Activated CD4-positive, alpha-beta T cell treated with anti-CD3 and anti-CD28 coated beads for 4 hours (primary cell): ENCODE results near the gene THSD4.
A peak's percentile ranks its signal among the peaks of the same experiment; 100 is the strongest.

Experiments used
- DNase-seq, 2 donors: peaks; one replicate each; pipeline ENCODE4 v3.0.0-alpha.2; 2020

THSD4 gene

DNA sequence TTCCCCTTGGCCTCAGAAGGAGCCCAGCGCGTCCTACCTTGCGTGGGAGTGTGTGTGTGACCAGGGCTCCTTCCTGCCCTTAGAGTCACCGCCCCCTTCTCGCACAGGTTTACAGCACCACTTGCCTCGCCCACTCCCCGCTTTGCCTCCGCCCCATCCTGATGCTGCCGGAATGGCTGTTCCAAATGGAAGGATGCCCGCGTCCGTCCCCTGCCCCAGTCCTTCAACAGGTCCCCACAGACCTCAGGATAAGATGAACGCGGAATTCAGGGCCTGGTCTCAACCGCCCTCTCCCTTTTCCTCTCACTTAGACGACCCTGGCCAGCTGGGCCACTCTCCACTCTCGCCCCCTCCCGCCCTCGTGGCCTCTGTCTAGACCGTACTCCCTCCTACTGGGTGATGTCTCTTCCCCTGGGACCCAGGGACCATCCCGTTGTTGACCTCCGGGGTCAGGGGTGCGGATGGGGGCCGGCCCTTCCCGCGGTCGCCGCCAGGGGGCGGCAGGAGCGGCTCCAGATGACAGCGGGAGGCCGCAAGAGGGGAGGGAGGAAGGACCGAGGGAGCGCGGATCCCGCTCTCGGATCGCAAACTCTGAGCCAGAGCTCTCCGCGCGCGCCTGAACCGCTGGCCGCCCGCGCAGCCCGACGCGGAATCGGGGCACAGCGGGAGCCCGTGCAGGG lies at the start of gene THSD4:
TSS of gene THSD4 (plus strand) at position 585 of the 680 bp plus-strand sequence.
- peak; percentile 27 to 37 for DNase-seq

- no peak for DNase-seq
Observed at GRCh38 chr15:71066983-71067382, 48.3 kb upstream of the THSD4 start.

GRCh38 chr15:71069693-71070092 lies 45.6 kb upstream of the THSD4 start:
- DNase-seq, result no peak

DNA sequence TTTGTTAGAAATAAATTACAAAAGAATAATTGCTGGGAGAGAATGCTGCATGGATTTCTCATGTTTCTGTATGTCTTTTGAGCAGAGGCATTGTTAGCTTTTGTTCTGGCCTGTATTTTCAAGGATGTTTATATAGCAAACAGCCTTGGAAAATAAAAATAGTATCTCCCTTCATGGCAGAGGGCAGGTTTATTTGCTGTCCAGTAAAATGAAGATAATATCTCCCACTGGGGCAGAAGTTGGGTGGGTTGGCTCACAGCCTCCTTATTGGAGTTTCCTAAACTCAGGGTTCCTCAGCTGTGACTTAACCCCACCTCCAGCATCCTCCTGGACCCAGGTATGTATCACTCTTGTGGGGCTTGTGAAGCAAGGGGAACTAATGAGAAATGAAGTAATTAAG lies 43.7 kb upstream of the THSD4 start:
- DNase-seq, result no peak

GRCh38 chr15:71072423-71072822 lies 42.8 kb upstream of the THSD4 start:
- DNase-seq, result no peak

- no peak for DNase-seq
Observed at GRCh38 chr15:71078506-71079207, 36.6 kb upstream of the THSD4 start.

DNA sequence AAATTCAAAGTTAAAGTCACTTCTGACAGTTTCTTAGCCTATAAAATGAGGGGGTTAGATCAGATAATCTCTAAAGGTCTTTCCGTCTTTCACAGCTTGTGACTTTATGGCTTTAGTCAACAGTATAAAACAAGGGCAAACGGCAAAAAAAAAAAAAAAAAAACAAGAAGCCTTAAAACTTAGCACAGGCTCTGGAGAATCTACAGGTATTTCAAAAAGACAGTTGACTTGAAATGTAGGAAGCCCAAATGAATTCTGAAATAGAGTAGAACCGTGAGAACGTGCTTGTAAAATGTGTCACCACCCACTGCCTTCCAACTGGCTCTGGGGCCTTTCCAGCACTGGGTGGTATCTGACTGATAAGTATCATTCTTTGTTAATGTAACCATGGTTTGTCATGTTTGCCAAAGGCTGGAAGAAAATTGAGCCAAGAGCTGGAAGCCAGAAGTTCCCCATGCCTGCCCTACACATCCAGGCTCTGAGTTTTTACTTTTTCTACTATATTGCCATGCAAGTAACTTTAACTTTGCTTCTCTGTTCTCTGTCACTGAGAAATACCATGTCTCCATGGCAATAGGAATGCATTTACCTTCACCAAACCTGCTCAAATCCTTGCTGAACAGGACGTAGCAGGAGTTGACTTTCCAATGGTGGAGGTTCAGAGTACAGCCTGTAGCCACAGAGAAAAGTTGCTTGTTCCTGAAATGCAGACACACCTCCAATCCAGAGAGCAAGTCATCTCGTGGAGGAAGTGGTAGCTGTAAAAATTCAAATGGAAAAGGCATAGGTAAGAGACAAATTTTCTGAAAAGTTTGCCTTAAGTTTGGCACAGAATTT lies 35.8 kb upstream of the THSD4 start:
- DNase-seq, result no peak

- DNase-seq, result no peak
Observed at GRCh38 chr15:71080166-71080565, 35.1 kb upstream of the THSD4 start.

DNA sequence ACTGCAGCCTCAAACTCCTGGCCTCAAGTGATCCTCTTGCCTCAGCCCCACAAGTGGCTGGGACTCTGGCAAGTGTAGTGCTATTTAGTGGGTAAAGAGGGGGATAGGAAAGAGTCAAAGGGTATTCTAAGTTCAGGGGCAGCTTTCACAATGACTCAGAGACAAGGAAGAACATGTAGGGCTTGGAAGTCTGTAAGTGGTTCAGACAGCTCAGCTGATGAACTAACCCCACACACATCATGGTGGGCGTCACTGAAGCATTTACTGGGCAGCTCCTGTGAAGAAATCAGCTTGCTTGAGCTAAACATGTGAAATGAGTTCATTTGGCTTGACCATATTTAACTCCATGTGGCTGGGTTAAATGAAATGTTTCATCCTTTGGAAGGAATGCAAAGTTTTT lies 34.6 kb upstream of the THSD4 start:
- no peak for DNase-seq

DNA sequence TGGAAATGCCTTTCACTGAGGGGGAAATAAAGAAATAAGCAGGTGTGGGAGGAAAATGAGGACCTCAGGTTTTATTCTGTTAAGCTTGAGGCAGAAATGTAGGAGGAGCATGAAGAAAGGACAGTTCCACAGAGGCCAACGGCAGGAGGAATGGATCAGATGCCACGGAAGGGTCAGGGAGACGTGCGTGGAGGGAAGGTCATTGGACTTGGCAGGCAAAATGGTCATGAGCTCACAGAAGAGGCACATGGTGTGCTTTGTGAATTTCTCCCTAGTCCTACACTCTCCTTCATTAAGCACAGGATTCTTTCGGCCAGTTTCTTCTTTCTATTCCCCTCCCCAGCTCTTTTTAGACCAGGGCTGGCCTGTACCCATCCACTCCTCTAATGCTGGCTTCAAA lies 32.5 kb upstream of the THSD4 start:
- DNase-seq, result no peak

DNA sequence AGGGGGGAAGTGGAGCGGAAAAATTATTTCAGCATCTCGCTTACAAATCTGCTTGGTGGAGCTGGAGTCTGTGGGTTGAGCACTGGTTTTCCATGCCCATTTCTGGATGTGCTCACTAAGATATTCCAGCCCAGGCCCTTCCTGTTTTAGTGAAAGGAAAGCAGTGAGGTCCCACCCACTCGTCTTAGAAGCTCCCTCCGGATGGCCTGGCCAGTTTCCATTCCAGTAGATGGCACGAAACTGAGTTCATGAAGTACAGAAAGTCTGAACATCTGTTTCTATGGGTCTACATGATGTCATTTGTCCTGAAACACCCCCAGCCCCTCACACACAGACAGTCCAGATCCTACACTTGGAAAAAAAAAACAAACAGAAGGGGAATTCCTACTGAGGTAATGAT lies 31.9 kb upstream of the THSD4 start:
- no peak for DNase-seq

DNA sequence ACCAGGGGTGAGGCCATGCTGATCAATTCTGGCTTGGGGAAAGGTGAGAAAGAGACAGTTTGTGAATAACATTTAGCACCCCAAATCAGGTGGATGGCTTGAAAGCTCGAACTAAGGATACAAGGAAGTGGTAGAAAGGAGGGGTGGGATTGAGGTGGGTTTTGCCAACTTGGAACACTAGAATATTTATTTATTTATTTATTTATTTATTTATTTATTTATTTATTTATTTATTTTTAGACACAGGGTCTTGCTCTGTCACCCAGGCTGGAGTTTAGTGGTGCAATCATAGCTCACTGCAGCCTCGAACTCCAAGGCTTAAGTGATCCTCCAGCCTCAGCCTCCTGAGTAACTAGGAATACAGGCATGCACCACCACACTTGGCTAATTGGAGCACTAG lies 31.0 kb upstream of the THSD4 start:
- no peak for DNase-seq

DNA sequence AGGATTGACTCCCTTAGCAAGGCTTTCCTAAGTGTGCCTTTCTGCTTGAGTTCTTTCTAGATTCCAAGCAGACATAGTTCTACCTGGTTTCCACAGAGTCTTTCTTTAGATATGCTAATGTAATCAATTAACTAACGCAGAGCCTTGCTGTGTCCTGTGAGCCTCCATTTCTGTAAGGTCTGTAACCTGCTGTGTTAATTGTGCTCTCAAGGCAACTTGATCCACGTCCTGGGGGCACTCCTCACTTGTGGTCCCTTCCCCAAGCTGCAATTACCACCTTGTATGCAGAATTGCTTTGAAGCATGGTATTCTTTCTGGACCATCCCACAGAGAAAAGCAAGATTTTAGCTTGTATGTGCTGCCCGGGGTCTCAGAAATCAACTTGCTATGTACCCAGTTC lies 29.5 kb upstream of the THSD4 start:
- no peak for DNase-seq

GRCh38 chr15:71088155-71088554 lies 27.1 kb upstream of the THSD4 start:
- DNase-seq, result no peak

- DNase-seq, result no peak
Observed at GRCh38 chr15:71088683-71089082, 26.6 kb upstream of the THSD4 start.

- no peak for DNase-seq
Observed at GRCh38 chr15:71089801-71090200, 25.5 kb upstream of the THSD4 start.

DNA sequence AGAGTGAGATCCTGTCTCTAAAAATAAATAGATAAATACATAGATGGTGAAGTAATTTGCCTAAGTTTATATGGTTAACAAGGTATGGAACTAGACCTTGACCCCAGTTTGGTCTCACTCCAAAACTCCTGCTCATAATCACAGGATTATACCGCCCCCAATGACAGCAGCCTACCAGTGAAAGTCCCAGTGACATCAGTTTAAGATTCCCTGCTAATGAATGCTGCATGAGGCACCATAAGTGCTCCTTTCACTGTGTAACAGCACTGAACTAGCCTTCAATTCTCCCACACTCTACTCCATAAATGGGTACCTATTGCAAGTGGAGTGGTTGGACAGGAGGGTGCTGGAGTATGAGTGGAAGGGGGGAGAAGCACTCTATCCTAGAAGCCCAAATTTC lies 23.7 kb upstream of the THSD4 start:
- DNase-seq, result no peak

GRCh38 chr15:71092056-71092600 lies 23.1 kb upstream of the THSD4 start:
- no peak for DNase-seq

DNA sequence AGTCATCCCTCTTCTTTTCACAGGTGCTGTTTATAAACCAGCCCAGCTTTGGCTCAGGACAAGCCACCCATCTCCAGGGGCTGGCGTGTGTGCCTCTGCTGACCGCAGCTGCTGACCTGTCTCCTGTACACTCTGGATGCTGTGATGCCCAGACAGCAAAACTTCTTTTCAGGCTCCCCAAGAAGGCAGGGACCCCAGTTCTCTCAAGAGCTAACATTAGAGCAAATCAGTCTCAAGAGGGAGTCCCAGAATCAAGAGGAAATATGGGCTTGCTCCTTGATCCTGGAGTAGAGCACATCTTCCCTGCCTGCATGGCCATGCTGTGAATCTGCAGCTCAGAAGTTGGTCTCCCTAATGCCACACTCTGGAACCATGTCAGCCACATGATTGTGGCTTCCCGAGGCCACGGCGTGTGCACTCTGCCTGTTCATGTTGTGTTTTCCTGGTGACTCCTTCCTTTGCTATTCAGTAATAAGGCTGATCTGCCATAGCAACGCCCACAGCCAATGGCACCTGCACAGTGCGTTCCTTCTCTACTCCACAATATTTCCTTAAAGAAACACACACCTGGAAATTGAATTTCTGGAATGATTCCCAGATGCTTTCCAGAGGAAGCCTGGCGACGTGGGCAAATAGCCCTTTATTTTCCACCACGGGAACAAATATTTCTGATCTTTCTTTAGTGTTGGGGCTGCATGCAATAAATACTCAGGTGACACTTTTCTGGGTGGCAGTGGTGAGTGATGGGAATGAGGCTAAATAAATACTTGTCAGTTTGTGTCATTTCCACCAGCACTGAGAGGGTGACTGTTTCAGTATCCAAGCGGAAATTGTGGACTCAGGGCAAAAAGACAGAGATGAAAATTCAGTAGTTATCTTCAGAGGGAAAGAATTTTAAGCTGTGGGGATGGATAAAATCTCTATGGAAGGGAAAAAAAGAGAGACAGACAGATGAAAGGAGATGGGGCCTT lies 21.9 kb upstream of the THSD4 start:
- no peak for DNase-seq

DNA sequence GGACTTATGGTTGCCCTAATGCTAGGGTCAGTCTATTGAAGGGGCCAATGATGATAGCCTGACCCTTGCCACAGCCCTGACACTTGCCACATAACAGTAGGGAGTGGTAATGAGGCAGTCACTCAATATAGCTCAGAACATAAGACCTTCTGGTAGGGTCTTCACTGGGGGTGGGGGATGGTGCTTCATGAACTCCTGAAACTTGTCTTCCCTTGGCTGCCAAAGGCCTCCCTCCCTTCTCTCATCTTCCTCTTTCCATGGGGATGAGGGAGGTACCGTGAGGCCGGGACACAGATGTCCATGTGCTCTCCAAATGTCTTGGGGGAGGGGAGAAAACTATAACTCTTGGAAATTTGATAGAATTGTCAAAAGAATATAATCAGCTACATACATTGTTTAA lies 21.1 kb upstream of the THSD4 start:
- no peak for DNase-seq

DNA sequence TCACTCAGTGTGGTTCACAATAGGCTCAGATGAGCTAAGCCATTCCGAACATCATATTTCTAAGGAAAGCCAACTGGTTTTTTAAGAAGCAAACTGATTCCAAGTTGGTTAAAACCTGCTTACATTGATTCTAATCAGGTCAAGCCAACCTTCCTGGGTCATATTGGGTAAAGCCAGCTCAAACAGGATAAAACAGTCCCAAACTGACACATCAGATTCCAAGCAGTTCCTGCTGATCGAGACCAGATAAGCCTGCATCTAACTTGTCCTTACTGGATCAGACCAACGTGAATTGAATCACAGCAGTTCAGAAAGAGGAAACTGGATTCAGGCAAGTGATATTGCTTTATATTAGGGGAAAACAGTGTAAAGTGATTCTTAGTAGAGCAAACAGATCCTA lies 18.6 kb upstream of the THSD4 start:
- DNase-seq, result no peak

DNA sequence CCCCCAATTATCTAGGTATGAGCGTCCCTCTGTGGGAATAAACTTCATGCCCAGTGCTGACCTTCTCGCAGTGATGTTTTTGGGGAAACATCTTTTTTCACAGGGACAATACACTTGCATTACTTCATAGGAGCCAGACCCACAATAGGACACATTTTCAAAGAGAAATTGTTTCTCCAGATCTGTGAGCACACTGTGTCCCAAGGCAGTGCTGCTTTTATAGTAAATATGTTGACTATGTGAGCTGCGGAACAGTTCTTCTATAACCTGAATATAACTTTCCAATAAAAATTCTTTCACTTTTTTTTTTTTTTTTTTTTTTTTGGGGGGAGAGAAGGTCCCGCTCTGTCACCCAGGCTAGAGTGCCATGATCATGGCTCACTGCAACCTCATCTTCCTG lies 17.4 kb upstream of the THSD4 start:
- no peak for DNase-seq
